Left kidney (tissue), 2 donors: Measurements from ENCODE around the gene NOTCH2. TPM values are rescaled to one million over a fixed set of nuclear protein-coding genes. Genes with fewer than 3 reads are reported as not detected.

Source experiments
- DNase-seq: peaks from one replicate; pipeline ENCODE4 v3.0.0-alpha.2; 2013
- polyA plus RNA-seq: library from polyadenylated mRNA; unstranded; fragments of 120-200 nt; gene quantifications from one replicate; pipeline ENCODE4 v1.2.1, GENCODE V29; 2013; ENCODE audit not compliant: insufficient read length

The NOTCH2 gene
- polyA plus RNA-seq, 1 donor = 172 TPM

DNA sequence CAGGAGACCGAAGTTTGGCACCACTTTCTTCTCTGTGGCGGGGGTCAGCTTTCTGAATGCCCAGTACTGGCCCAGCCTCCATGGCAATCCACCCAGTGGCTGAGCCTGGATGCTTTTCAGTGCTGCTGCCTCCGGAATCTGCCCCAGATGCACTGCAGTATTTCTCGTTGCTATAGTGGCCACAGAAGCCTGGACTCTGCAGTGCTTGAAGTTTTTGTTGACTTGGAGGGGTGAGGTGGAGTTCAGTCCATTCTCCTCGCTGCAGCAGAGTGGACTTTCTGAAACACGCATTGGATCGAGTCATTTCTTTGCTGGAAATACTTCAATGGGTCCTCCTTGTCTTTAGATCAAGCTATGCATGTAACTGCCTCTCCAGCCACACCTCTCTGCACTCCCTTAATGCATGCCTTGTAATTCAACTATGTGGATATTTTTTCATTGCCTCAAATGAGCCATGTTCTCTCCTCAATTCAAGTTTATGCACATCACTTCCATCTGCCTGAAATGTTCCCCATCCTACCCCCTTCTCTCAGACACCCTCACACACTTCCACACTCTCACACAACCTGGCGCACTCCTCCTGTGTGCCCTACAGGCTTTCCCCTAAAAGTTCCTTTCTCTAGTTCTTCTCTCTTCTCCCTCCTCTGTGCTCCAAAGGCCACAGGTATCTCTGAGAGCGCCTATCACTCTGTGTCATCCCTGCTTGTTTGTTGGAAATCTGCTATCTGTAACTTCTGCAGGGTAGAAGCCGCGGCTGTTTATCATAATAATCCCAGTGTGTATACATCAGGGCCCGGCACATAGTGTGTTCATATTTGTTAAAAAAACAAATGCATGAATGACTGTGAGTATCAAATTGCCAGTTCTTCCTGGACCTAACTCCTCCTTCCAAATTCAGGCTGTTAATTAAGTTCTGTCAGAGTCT, 189.7 kb downstream of the NOTCH2 start:
- no peak for DNase-seq

GRCh38 chr1:119878171-119878570, 191.3 kb downstream of the NOTCH2 start:
- no peak for DNase-seq

- no peak for DNase-seq
Observed at GRCh38 chr1:119874186-119874585, 195.3 kb downstream of the NOTCH2 start.

GRCh38 chr1:119873135-119874015, 196.1 kb downstream of the NOTCH2 start:
- DNase-seq = no peak

GRCh38 chr1:119871881-119872280, 197.6 kb downstream of the NOTCH2 start:
- no peak for DNase-seq

DNA sequence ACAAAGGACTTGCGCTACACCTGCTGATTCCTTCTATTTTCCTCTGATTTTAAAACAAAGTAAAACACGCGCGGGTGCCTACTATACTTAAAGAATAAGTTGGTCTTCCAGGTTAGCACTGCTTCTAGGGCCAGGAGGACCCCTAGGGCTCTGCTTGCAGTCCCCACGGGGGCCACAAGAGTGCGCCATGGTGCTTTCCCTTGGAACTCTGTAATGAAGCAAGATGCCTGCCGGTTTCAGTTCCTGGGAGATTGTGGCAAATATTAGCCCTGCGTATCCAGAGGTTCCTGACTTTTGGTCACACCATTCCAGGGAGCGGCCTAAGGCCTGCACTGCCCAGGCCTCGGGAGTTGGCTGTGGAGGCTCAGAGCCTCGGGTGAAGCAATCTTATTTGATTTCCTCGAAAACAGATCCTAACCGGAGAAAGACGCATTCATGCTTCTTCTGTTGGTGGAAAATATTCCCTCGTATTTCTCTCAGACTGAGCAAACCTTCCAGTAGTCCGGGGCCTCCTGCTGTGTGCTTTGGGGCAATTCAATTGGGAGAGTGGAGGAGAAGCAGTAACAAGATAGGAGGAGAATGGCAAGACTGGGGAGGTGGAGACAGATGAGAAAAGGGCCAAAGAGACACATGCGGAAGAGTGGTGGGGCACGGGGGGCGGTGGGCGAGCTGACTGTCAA, 198.4 kb downstream of the NOTCH2 start:
- peak; percentile 82 for DNase-seq

GRCh38 chr1:119869995-119870394, 199.5 kb downstream of the NOTCH2 start:
- no peak for DNase-seq

DNA sequence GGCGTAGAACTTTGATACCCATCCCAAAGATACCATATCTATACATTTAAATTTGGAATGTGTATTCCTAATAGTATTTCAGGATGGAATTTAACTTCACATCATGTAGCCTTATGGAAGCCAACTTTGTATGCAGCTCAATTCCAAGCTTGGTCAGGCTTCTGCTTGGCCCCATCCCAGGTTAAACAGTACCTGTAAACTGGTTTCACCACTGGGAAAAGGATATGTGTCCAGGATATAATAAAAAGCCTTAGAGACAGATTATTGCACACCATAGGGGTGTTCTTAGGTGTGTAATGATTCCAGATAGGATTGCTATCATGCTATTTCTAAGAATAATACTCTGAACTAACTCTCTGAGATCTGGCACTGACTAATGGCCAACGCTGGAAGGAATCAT, 201.3 kb downstream of the NOTCH2 start:
- DNase-seq = no peak

GRCh38 chr1:119866451-119866850, 203.0 kb downstream of the NOTCH2 start:
- DNase-seq = no peak

DNA sequence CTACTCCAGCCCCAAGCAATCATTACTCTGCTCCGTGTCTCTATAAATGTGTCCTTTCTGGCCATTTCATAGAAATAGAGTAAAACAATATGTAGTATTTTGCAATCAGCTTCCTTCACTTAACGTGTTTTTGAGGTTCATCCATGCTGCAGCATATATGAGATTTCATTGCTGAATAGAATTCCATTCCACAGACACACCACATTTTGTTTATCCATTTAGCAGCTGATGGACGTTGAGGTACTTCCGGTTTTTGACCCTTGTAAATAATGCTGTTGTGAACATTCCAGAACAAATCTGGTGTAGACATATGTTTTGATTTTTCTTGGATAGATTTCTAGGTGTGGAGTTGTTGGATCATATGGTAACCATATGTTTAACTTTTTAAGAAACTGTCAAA, 203.8 kb downstream of the NOTCH2 start:
- DNase-seq = no peak

GRCh38 chr1:119862276-119862675, 207.2 kb downstream of the NOTCH2 start:
- DNase-seq = no peak

Other genes starting within 250 kb of the NOTCH2 start
- not detected for gene ADAM30, start 173.1 kb downstream of the NOTCH2 start, polyA plus RNA-seq
- 45.3 TPM for gene SEC22B, start 106.9 kb upstream of the NOTCH2 start, polyA plus RNA-seq